HUES64 (cell line): Measurements from ENCODE around the gene ZFP36L2.
A peak's percentile ranks its signal among the peaks of the same experiment; 100 is the strongest.
"Not testable (repeated sequence)": the region's sequence is repeated elsewhere in the genome, so short reads cannot be mapped to it uniquely, and the experiment has no call there.

Experiments
- H3K27ac ChIP-seq: 2 replicates; pipeline ENCODE4 v1.7.0; 2013; ENCODE audit warnings: low read depth, low read length, inconsistent platforms
- H3K27me3 ChIP-seq: 2 replicates; pipeline ENCODE4 v1.6.1; 2013; ENCODE audit warnings: mild to moderate bottlenecking, low read length; ENCODE audit not compliant: insufficient read depth
- H3K36me3 ChIP-seq: 2 replicates; pipeline ENCODE4 v1.6.1; 2013; ENCODE audit warnings: mild to moderate bottlenecking, low read length; ENCODE audit not compliant: insufficient read depth
- H3K4me1 ChIP-seq: 2 replicates; pipeline ENCODE4 v1.6.1; 2013; ENCODE audit warnings: mild to moderate bottlenecking, low read length, moderate library complexity; ENCODE audit not compliant: insufficient read depth
- H3K4me3 ChIP-seq: 2 replicates; pipeline ENCODE4 v1.5.1; 2013; ENCODE audit warnings: mild to moderate bottlenecking, low read length, moderate library complexity
- H3K9ac ChIP-seq: 2 replicates; pipeline ENCODE4 v1.6.1; 2013; ENCODE audit warnings: mild to moderate bottlenecking, low read depth, low read length
- H3K9me3 ChIP-seq: 2 replicates; pipeline ENCODE4 v1.6.1; 2013; ENCODE audit warnings: low read depth, low read length; ENCODE audit not compliant: insufficient read depth
- WGBS: fragments of 150-250, 120-280 bp; methylation state at CpG from one replicate; pipeline ENCODE4 v1.1.7; 2013; ENCODE audit warnings: missing lambda C conversion rate; 5-methylcytosine and 5-hydroxymethylcytosine counted together

Gene ZFP36L2

DNA sequence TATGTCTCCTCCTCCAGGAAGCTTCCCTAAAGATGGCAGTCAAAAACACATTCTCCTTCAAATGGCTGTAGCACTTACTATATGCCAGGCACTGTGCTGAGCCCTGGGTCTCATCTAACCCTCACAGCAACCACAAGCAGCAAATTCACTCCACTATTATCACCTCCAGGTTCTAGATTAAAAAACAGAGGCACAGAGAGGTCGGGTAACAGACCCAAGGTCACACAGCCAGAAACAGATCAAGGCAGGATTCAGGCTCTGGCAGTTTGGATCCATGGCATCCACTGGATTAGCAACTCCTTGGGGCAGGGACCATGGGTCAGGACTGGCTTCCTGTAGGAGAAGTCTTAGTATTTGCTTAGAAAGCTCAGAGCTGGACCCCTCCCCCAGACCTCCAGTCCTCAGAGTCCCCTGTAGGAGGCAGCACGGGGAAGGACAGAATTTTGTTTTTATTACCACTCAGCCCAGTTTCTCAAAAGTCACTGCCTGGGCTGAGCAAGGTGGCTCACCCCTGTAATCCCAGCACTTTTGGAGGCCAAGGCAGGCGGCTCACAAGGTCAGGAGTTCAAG, 34.4 kb downstream of the ZFP36L2 start:
- peaks cover 4% of the 10 kb centered on the region; the same call in 1 of the 2 replicates for H3K4me1 ChIP-seq
- H3K36me3 ChIP-seq: no peaks in the 10 kb centered on the region
- no peaks in the 10 kb centered on the region for H3K9me3 ChIP-seq
- no peaks in the 10 kb centered on the region for H3K27me3 ChIP-seq
- H3K4me3 ChIP-seq: no peak overlapping the region
- H3K9ac ChIP-seq: no peak overlapping the region
- H3K27ac ChIP-seq: no peak overlapping the region
- WGBS: 80% methylated on average over 3 of the region's 3 CpGs

DNA sequence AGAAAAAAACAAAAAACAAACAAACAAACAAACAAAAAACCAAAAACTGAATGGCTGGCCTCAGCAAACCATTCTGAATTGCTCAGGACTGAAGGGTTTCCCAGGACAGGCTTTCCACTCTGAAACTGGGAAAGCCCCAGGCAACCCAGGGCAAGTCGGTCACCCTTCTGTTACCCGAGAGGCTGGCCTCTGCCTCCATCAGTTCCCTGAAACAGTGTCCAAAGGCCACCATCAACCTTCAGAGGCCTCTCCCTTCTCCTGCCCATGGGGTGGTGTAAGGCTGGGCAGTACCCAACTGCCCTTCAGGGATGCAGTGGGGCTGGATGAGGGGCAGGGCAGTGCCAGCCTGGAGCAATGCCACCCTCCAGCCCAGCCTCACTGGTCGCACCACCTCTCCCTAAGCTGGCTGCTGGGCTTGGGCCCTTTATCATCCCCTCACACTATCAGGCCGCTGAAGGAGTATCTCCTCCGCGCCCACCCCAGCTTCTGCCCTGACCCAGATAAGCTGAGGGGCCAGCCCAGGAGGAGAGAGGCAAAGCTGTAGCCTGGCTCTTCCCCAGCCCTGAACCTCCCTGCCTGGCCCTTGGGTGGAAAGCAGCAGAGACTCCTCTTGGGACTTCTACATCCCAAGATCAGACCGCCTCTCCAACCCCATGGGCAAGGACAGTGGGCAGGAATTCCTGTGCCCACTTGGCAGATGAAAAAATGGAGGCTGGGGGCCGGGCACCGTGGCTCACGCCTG, 35.9 kb downstream of the ZFP36L2 start:
- Histone ChIP-seq H3K36me3 (no peaks in the 10 kb centered on the region), H3K4me3 (no peak overlapping the region), H3K9me3 (no peaks in the 10 kb centered on the region), H3K27me3 (no peaks in the 10 kb centered on the region), H3K4me1 (peaks cover 11% of the 10 kb centered on the region), H3K9ac (no peak overlapping the region), H3K27ac (no peak overlapping the region)
- 87% methylated on average over 10 of the region's 10 CpGs for WGBS

- H3K9ac ChIP-seq, H3K36me3 ChIP-seq, H3K9me3 ChIP-seq, H3K4me3 ChIP-seq, H3K27ac ChIP-seq, H3K27me3 ChIP-seq: not testable (repeated sequence)
- WGBS: 96% methylated on average over 7 of the region's 7 CpGs
- H3K4me1 ChIP-seq: peaks cover 15% of the 10 kb centered on the region
These were observed 36.5 kb downstream of the ZFP36L2 start for GRCh38 chr2:43189861-43190260.

DNA sequence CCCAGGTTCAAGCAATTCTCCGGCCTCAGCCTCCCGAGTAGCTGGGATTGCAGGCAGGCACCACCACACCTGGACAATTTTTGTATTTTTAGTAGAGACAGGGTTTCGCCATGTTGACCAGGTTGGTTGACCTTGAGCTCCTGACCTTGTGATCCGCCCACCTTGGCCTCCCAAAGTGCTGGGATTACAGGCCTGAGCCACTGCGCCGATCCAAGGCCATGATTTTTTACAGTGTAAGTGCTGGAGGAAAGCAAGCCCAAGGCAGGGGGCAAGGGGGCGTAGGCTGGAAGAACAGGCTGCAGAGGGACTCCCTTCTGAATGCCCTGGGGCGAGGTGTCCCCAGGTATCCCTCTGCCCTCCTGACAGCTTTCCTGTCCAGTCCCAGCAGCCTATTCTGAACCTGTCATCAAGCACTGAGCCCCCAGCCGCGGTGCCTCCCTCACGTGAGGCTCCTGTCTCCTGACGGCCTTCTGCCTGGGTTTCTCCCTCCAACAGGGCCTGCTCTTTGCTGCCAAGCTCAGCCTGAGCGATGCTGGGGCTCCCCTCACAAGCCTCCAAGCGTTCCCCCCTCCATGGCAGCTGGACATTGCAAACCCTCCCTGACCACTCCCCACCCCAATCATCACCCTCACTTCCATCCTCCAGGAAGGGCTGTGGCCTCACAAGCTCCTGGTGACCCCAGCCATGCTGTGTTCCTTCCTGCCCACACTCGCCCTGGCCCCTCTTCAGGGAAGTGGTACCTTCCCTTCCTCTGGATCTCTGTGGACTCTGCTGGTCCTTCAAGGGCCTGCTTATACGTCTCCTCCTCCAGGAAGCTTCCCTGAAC, 37.6 kb downstream of the ZFP36L2 start:
- 89% methylated on average over 16 of the region's 16 CpGs for WGBS
- no peak overlapping the region for H3K9ac ChIP-seq
- no peaks in the 10 kb centered on the region for H3K36me3 ChIP-seq
- H3K9me3 ChIP-seq: no peaks in the 10 kb centered on the region
- no peak overlapping the region for H3K27ac ChIP-seq
- H3K27me3 ChIP-seq: no peaks in the 10 kb centered on the region
- no peak overlapping the region for H3K4me3 ChIP-seq
- H3K4me1 ChIP-seq: peaks cover 19% of the 10 kb centered on the region

- H3K4me3 ChIP-seq: no peak overlapping the region
- H3K27me3 ChIP-seq: no peaks in the 10 kb centered on the region
- H3K9me3 ChIP-seq: no peaks in the 10 kb centered on the region
- H3K4me1 ChIP-seq: peaks cover 22% of the 10 kb centered on the region
- no peaks in the 10 kb centered on the region for H3K36me3 ChIP-seq
- H3K27ac ChIP-seq: peak overlapping the region; percentile 76; the same call in 1 of the 2 replicates
- no peak overlapping the region; the same call in 1 of the 2 replicates for H3K9ac ChIP-seq
- WGBS: 25% methylated on average over 12 of the region's 12 CpGs
These were observed 39.6 kb downstream of the ZFP36L2 start for GRCh38 chr2:43186679-43187374.

GRCh38 chr2:43186321-43186678, 40.1 kb downstream of the ZFP36L2 start:
- peaks cover 24% of the 10 kb centered on the region for H3K4me1 ChIP-seq
- H3K27ac ChIP-seq: peak overlapping the region; percentile 76; the same call in 1 of the 2 replicates
- no peaks in the 10 kb centered on the region for H3K27me3 ChIP-seq
- H3K4me3 ChIP-seq: no peak overlapping the region
- H3K9ac ChIP-seq: no peak overlapping the region; the same call in 1 of the 2 replicates
- H3K9me3 ChIP-seq: no peaks in the 10 kb centered on the region
- 87% methylated on average over 6 of the region's 6 CpGs for WGBS
- H3K36me3 ChIP-seq: no peaks in the 10 kb centered on the region

DNA sequence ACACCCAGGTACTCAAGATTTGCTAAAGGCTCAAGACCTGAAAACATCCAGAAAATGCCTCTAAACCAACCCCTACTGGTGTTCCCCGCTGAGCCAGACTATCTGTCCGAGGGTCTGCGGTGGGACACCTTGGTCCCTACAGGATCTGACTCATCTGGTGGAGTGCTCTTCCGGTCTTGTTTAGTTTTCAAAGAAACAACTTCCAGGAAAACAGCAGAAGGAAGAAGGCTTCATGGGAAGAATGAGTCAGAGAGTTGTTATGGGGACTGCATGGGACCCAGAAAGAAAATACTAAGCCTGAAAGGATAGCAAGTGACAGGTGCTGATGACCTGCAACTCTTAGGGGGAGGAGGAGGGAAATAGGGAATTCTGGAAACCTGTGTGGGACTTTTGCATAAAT, 41.3 kb downstream of the ZFP36L2 start:
- Histone ChIP-seq H3K9ac (no peak overlapping the region), H3K27ac (peak overlapping the region; percentile 47; the same call in 1 of the 2 replicates), H3K9me3 (no peaks in the 10 kb centered on the region), H3K36me3 (no peaks in the 10 kb centered on the region), H3K27me3 (no peaks in the 10 kb centered on the region), H3K4me3 (no peak overlapping the region), H3K4me1 (peaks cover 33% of the 10 kb centered on the region)
- 61% methylated on average over 4 of the region's 4 CpGs for WGBS

DNA sequence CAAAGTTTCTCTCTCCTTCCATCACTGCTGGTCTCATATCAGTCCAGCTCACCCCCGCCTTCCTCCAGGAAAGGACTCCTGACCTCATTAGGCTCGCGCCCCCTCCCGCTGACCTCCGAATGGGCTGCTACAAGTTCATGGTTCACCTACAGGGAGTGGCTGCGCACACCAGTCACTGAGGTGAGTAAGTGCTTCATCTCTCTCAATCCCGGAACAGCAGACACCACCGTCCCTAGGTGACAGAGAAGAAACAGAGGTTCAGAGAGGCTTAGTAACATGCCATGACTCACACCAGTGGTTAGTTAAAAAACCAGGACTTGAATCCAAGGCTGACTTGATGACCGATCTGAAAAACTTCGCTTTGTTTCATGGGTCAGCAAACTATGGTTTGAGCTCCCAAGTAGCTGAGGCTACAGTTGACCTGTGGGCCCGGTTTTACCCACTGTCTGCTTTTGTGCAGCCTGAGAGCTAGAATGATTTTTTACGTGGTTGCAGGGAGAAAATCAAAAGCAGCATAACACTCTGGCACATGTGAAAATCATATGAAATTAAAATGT, 42.0 kb downstream of the ZFP36L2 start:
- Histone ChIP-seq H3K36me3 (no peaks in the 10 kb centered on the region), H3K4me3 (no peak overlapping the region), H3K9me3 (no peaks in the 10 kb centered on the region), H3K9ac (no peak overlapping the region), H3K27ac (peak overlapping the region; percentile 3; the same call in 1 of the 2 replicates), H3K4me1 (peaks cover 39% of the 10 kb centered on the region), H3K27me3 (no peaks in the 10 kb centered on the region)
- WGBS: 72% methylated on average over 12 of the region's 12 CpGs

- Histone ChIP-seq H3K36me3 (no peaks in the 10 kb centered on the region), H3K9me3 (no peaks in the 10 kb centered on the region), H3K9ac (no peak overlapping the region), H3K27ac (no peak overlapping the region), H3K4me1 (peaks cover 45% of the 10 kb centered on the region), H3K4me3 (no peak overlapping the region), H3K27me3 (no peaks in the 10 kb centered on the region)
- WGBS: 38% methylated on average over 5 of the region's 5 CpGs
These were observed 42.7 kb downstream of the ZFP36L2 start for GRCh38 chr2:43183743-43184142.

GRCh38 chr2:43180897-43181296, 45.5 kb downstream of the ZFP36L2 start:
- H3K36me3 ChIP-seq: no peaks in the 10 kb centered on the region
- H3K27ac ChIP-seq: peak overlapping the region; percentile 99; the same call in 1 of the 2 replicates
- H3K4me3 ChIP-seq: no peak overlapping the region
- WGBS: 88% methylated on average over 7 of the region's 8 CpGs
- H3K9me3 ChIP-seq: peaks cover 8% of the 10 kb centered on the region
- peaks cover 43% of the 10 kb centered on the region for H3K4me1 ChIP-seq
- H3K27me3 ChIP-seq: no peaks in the 10 kb centered on the region
- no peak overlapping the region for H3K9ac ChIP-seq
